ENCODE results near the gene SWSAP1.

- no peak for TF ChIP-seq CTCF (IDR thresholded peaks at IDR 0.05)
- TF ChIP-seq POLR2A (IDR thresholded peaks at IDR 0.05) = no peak
These were observed 34.1 kb downstream of the SWSAP1 start for GRCh38 chr19:11408591-11408990.
